Activated CD4-positive, CD25-positive, alpha-beta regulatory T cell treated with anti-CD3 and anti-CD28 coated beads, Interleukin-2, amount 50 U/mL, for 24 hours (primary cell): ENCODE results near the gene ADORA2A.

ENCODE experiments used
- ATAC-seq, 2 donors: fragments of 150-1000 bp; cut with Tn5 transposase; one replicate each; pipeline ENCODE4 v1.10.0; 2021; ENCODE audit warnings: mild to moderate bottlenecking in 1 of 2, moderate library complexity in 1 of 2

ADORA2A gene

DNA sequence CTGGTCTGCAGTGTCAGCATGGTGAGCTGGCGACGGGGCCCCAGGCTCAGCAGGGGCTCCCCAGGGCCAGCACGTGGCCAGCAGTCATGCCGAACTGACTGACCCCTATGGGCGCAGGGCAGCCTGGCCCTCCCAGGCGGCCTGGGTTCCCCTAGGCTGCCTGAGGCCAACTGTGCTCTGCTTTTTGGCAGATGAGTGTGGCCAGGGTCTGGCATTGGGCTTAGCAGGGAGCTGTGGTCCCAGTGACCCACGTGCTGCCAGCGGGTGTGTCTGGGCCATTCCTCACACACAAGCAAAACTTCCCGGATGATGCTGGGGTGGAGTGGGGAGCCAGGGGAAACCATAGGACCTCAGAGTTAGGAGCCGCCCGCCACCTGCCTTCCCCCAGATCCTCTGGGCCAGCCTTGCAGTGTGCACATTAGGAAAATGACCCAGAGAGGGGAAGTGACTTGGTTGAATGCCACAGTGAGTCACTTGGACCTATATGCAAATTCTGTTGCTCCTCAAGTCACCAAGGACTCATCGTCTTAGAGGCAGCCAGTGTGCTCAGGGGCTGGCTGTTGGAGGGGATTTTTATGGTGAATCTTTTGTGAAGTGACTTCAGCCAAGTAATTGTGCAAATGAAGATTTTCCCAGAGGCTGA is 6.5 kb downstream of the ADORA2A start:
- peak; percentile 86 to 88 for ATAC-seq

DNA sequence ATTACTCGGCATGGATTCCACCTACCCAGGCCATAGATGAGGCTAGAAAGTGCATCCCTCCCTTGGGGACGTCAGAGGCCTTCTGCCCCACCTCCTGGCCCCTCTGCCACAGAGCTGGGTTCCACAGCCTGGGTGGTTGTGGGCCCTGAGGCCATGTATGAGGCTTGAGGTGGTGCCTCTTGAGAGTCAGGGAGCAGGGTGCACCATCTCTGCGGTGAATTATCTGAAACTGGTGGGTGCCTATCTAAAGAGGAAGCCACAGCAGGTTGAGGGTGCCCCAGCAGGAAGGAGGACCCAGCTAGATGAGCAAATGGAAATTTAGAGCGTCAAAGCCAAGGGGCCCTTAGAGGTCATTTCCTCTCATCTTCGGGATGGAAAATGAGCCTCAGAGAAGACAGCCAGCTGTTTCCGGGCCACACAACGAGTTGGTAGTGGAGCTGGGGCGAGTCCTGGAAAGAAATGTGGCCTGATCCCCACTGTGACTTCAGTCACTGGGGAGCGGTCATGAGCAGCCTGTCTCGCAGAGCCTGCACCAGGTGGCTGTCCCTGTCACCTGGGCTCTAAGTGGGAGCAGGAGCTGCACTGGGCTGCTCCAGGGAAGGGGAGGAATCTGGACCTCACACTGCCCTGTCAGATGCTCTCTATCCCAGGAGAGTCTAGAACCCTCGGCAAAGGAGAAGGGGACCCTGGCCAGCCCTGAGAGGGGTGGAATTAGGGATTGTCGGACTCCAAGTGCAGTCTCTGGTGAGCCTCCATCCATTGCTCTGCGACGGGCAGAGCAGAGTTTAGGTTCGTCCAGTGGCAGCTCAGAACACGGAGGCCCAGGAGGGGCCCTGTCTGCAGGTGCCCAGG is 7.3 kb downstream of the ADORA2A start:
- ATAC-seq, result peak; percentile 75 to 78

DNA sequence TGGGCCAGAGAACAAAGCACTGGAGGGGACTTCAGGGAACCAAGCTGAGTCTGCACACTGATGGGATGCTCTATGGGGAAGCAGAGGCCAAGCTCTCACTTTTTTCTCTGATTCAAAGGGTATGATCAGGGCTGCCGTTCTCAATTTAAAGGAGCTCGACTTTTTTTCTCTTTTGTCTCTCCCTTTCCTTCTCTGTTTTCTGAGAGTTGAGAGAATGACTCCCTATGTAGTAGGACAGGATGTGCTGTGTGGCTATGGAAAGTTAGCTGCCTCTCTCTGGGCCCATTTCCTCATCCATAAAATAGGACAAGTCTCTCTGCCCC is 7.9 kb downstream of the ADORA2A start:
- ATAC-seq, result no peak

DNA sequence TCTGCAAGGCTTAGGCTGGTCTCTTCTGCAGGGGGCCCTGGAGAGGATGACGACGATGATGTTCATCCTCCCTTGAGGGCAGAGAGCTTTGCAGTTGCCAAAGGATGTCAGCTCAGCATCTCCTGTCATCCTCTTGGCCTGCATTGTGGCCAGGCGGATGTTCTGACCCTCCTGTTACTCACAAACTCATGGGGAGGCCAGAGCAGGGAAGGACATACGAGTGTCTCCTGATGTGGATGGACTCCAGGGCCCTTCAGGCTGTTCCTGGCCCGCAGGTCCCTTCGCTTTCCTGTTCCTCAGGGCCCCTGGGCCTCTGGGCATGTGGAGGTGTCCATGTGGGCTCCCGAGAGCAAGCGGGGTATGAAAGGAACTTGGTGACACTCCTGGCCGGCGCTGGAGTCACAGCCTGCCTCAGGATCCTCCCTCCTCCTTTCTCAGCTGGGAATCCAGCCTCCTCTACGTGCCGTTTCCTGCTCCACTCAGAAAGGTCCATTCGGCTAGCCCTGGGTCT is 8.5 kb downstream of the ADORA2A start:
- no peak for ATAC-seq

DNA sequence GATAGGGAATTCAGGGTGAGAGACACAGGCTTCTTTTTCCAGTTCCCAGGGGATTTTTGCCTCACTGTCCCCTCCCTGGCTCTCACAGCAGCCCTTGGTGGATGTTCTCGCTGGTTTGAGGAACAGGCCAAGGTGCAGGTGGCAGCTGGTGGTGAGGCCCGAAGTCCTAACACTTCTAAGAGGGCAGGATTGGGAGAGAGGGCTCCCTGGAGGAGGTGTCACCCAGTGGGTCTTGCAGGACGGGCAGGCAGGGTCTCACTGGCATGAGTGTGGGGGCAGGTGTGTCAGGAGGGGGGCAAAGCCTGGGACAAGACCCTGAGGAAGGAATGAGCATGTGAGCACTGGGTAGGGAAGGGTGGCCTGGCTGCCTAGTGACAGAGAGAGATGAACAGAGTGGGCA is 9.2 kb downstream of the ADORA2A start:
- no peak for ATAC-seq

DNA sequence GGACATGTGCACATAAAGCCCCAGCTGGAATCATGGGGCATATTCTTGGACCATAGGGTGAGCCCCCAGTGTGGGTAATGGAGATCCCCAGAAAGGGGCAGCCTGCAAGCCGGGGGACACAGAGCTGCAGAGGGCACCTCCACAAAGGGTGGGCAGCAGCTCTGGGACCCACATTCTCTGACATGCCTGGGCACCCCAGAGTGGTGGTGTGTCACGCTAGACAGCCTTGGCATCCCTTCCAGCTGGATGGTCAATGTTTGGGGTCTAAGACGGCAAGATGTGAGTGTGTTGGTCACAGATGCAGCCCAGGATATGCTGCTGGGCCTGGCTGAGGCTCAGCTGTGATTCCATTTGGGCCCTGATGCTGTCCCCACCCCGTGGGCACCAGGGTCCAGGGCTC is 9.7 kb downstream of the ADORA2A start:
- no peak for ATAC-seq

DNA sequence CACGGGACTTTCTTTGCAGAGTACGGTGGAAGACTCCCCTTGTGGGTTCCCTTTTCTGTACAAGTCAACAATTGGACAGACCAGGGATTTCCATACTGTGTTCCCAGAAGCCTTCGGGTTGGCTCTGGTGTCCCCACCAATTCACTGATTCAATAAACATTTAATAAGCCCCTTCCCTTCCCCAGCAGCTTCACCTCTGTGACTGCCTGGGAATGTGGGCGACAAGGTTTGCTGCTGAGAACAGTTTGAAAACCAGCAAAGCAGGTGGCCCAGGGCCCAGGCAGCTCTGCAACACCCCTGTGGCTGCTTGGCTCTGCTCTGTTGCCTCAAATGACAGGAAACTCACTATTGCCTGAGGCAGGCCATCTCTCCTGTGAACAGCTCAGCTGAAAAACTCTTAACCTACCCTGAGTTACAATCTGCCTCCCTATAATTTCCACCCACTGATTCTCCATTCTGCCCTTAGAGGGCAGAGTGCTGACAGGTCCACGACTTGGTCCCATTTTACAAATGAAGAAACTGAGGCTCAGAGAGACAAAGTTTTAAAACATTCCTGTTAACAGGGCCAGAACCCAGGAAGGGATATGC is 10.4 kb downstream of the ADORA2A start:
- ATAC-seq, result no peak

DNA sequence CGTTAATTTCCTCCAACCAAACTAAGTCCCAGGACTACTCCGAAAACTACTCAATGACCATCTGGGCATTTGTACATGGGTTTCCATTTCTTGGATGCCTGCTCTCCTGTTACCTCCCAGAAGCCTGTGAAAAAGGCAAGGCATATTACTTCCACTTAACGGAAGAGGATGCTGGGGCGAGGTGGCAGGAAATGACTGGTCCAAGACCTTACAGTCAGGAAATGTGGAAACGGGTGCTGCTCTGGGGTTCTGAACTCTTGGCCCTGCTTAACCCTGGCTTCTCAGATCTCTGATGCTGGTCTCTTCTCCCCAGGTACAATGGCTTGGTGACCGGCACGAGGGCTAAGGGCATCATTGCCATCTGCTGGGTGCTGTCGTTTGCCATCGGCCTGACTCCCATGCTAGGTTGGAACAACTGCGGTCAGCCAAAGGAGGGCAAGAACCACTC is 12.9 kb downstream of the ADORA2A start:
- no peak for ATAC-seq

DNA sequence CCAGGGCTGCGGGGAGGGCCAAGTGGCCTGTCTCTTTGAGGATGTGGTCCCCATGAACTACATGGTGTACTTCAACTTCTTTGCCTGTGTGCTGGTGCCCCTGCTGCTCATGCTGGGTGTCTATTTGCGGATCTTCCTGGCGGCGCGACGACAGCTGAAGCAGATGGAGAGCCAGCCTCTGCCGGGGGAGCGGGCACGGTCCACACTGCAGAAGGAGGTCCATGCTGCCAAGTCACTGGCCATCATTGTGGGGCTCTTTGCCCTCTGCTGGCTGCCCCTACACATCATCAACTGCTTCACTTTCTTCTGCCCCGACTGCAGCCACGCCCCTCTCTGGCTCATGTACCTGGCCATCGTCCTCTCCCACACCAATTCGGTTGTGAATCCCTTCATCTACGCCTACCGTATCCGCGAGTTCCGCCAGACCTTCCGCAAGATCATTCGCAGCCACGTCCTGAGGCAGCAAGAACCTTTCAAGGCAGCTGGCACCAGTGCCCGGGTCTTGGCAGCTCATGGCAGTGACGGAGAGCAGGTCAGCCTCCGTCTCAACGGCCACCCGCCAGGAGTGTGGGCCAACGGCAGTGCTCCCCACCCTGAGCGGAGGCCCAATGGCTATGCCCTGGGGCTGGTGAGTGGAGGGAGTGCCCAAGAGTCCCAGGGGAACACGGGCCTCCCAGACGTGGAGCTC is 13.5 kb downstream of the ADORA2A start:
- ATAC-seq, result no peak

DNA sequence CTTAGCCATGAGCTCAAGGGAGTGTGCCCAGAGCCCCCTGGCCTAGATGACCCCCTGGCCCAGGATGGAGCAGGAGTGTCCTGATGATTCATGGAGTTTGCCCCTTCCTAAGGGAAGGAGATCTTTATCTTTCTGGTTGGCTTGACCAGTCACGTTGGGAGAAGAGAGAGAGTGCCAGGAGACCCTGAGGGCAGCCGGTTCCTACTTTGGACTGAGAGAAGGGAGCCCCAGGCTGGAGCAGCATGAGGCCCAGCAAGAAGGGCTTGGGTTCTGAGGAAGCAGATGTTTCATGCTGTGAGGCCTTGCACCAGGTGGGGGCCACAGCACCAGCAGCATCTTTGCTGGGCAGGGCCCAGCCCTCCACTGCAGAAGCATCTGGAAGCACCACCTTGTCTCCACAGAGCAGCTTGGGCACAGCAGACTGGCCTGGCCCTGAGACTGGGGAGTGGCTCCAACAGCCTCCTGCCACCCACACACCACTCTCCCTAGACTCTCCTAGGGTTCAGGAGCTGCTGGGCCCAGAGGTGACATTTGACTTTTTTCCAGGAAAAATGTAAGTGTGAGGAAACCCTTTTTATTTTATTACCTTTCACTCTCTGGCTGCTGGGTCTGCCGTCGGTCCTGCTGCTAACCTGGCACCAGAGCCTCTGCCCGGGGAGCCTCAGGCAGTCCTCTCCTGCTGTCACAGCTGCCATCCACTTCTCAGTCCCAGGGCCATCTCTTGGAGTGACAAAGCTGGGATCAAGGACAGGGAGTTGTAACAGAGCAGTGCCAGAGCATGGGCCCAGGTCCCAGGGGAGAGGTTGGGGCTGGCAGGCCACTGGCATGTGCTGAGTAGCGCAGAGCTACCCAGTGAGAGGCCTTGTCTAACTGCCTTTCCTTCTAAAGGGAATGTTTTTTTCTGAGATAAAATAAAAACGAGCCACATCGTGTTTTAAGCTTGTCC is 14.3 kb downstream of the ADORA2A start:
- no peak for ATAC-seq

DNA sequence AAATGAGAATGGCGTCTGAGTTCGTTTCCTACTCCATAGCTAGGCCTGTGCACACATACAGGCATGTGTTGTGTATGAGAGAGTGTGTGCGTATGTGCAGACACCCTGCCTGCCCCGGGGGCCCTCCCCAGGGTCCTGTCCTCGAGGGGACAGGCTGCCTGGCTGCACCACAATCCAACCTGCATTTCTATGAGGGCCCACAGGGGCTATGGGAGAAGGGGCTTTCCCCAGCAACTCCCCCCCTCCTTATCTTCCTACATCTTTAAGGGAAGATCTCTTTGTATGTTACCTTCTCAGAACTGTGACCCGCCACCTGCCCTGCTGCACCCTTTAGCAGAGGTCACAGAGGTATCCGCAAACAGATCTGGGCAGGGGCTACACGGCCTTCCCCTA is 14.9 kb downstream of the ADORA2A start:
- no peak for ATAC-seq

DNA sequence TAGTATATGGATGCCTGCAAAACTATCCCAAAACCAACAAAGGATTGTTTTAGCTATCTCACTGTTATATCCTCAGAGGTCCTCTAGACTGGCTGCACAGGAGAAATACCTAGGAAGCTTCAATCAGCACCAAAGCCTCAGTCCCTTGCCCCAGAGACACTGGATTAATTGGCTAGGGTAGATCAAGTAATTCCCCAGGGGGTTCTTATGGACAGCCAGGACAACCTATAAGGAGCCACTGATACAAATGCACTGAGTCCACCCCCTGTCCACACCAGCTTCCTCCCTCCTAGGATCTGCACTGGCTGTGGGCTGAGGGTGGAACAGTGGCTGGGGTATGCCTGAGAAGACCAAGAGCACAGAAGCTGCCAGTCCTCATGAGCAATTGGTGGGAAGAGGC is 16.3 kb downstream of the ADORA2A start:
- ATAC-seq, result no peak

DNA sequence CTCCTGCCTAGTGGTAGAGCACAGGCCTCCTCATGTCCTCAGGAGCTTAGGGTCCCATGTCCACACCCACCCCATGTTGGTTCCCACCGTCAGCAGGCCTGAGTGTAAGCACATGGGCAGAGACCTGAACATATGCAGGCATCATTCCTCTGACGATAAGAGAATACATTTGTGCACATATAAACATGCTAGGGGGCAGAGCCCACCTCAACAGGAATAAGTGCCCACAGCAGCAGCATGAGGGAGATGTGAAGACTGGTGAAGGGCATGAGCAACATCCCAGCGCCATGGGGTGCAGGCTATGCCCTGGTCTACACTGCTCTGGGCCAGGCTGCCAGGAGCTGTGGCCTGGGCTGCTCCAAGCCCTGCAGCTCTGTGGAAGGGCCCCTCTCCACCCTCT is 16.9 kb downstream of the ADORA2A start:
- ATAC-seq, result no peak

DNA sequence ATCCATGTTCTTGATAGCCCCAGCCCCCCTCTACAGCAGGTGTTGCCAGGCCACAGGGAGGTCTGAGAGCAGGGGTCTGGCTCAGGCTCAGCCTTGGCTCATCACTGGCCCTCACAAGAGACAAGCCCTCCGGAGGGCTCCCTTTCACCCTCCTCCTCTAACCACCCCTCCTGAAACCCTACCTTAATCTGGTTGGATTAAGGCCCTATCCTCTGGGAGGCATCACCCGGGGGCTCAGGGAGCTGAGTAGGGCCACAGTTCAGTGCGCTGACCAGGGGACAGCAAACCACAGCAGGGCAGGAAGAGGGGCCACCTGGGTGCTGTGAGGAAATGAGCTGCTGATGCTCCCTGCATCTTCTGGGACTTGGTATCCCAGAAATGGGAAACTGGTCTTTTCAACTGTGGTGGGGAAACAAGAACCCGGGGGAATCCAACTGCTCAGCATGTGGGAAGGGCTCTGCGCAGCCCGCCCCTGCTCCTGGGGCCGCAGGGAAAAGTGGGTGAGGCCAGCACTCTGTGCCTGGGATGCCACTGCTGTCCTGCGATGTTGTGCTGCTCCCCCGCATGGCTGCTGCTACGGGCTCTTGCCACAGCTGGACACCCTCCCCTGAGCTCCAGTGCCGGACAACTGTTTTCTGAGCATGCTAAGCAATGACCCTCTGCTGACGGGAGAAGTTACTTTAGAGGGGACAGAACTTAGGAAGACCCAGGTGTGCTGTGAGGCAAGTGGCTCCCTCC is 17.5 kb downstream of the ADORA2A start:
- ATAC-seq, result no peak

DNA sequence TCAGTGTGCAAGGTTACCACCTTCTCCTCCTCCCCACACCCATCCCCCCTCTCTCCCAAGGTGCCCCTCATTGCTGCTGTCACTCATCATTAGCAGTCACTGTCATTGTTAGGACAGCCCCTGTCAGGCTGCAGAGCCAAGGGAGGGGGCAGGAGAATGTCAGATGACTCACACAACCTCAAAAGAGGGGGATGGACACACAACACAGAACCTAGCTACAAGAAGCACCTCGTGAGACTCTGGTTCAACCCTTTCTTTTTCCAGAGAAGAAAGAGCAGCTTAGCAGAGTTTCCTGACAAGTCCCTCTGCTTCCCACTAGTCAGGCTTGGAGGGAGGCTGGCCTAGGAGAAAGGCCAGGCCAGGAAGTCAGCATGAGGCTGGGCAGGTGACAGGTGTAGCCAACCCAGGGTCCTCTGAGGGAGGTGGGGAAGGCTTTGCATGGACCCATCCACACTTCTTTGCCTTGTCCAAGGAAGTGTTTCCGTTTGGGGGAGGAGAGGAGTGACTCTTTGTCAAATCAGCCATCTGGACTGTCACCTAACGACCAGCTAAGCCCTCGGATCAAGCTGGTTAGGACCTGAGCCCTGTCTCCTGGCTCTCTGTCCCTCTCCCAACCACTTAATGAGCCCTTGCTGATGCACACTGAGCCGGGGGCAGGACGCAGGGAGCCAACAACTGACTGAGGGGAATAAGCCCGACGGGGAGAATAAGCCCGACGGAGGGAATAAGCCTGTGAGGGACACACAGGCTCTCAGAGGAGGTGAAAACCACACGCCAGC is 18.3 kb downstream of the ADORA2A start:
- peak; percentile 86 to 92 for ATAC-seq

DNA sequence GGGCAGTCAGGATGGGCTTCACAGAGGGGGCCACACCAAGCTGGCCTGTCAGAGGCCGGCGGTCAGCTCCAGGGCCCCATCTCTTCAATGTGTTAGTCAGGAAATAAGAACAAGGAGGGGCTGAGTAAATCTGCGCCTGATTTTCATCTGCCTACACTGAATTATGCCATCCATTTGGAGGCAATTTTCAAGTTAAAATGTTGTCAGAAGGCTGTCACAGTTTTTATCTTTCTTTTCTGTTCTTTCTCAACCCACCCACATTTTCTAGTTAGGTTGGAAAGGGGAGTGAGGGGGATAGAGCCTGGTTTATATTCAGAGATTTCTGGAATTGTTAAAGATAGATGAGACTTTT is 18.8 kb downstream of the ADORA2A start:
- no peak for ATAC-seq

DNA sequence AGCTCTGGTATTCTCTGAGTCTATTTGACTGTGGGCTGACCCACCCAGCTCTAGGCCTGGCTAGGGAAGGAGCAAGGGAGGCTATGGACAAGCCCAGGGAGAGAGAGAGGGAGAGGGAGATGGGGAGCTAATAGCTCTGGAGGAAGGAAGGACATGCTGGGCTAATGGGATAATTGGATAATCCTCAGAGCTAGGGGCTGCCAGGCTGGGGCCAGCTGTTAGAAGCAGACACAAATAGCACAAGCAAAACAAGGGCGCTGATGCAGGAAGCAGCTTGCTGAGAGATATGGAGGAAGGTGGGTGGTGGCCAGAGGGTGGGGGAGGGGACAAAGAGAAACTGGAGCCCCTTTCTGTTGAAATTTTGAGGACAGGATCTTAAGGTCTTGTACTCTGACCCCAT is 23.2 kb downstream of the ADORA2A start:
- no peak for ATAC-seq

DNA sequence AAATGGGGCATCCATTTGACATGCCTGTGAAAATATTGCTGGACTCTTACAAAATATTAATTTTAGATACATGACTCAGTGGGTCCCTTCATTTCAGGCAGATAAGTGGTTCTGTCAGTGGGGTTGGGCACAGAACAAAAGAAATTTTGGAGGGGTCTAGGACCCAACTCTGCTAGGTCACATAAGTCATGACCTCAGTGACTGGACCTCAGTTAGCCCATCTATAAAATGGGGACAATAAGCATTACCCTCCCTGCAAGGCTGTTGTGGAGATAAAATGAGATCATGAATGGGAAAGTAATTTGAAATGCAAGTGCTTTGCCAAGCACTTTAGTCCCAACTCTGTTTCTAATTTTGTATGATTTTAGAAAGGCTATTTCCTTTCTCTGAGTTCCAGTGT is 23.8 kb downstream of the ADORA2A start:
- ATAC-seq, result no peak

DNA sequence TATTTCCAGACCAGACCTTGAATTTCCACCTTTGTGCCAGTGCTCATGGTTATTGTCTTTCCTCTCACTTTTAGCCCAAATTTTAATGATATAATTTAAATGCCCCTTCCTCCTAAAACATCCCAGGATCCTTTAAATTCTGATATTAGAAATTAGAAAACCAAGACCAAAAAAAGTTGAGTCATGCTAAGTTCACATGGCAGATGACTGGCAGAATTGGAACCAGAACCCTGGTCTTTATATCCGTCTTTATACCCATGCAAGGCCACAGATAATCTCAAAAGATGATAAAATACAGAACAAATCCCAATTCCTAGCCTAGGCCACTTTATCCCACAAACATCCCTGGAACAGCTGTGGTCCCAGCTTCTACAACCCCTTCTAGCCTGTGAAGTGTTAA is 26.5 kb downstream of the ADORA2A start:
- ATAC-seq, result no peak

DNA sequence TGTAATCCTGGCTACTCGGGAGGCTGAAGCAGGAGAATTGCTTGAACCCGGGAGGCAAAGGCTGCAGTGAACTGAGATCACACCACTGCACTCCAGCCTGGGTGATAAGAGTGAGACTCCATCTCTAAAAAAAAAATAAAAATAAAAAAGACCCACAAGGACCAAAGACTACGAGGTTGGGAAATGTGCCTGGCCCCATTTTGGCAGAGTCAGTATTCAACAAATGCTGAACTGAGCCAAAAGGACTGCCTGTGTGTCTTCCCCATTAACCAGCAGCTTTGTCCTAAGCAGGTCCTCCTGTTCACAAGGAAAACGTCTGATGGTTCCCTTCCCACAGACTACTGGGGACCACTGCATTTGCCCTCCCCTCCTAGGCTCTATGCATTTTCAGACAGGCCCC is 27.6 kb downstream of the ADORA2A start:
- no peak for ATAC-seq
